ENCODE data around the gene TIMM23. TPM values are rescaled to one million over a fixed set of nuclear protein-coding genes. Genes with fewer than 3 reads are reported as not detected.
"Not testable (repeated sequence)": the region's sequence is repeated elsewhere in the genome, so short reads cannot be mapped to it uniquely, and the experiment has no call there.

The TIMM23 gene
- polyA plus RNA-seq, 10 donors: 48.5 to 60.7 (median 56.8) TPM

DNA sequence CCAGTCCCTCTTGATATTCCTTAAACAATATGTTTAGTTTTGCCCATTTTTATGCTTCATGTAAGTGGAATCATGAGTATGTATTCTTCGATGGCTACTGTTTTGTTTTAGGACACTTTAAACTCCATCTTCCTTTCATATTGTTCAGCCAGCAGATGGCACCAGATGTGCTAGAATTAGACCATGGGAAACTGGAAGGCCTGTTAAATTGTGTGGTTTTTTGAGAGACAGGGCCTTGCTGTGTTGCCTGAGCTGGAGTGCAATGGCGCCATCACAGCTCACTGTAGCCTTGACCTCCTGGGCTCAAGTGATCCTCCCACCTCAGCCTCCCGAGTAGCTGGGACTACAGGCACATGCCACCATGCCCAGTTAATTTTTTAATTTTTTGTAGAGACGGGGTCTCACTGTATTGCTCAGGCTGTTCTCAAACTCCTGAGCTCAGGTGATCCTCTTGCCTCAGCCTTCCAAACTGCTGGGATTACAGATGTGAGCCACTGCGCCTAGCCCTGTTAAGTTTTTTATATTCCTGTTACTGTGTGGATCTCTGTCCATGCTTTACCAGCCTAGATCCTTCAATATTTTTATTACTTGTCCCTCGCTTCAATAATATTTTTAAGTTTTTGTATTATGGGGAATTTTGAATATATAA, 11.4 kb downstream of the TIMM23 start:
- DNase-seq: peak in 2 of 3 donors; percentile 11 to 31

DNA sequence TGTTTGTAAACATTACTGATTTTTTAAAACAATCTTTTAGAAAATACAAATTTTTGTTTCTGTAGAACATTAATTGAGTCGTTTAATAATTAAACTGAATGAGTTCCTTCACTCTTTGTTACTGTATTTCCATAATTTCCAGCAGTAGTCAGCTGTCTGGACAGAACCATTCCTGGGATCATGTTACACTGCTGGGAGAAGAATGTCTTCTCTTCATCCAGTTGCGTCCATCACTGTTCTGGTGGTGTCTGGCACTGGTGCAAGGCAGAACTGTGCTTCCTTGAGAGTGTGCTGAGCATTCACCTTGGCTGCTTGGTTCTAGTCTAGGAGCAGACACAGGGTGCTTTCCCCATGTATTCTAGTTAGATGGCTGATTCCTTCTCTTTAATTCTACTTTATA, 12.2 kb downstream of the TIMM23 start:
- not testable (repeated sequence) for DNase-seq

DNA sequence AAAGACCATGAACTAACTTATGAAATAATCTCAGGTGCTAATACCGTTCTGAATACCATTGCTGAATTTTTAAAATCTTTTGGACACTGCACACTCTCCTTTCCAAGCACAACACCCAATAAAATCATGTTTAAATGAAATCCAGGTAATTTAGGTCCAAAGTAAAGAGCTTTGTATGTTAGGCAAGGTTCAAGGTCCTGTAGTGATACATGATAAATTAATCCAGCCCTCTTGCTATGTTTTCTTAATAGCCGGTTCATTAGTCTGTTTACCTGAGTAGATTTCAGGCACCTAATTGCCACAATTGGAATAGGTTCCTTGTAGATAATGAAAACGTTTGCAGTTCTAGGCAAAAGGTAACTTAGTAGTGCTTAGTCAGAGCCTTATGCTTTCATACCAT, 13.3 kb downstream of the TIMM23 start:
- DNase-seq: not testable (repeated sequence)

DNA sequence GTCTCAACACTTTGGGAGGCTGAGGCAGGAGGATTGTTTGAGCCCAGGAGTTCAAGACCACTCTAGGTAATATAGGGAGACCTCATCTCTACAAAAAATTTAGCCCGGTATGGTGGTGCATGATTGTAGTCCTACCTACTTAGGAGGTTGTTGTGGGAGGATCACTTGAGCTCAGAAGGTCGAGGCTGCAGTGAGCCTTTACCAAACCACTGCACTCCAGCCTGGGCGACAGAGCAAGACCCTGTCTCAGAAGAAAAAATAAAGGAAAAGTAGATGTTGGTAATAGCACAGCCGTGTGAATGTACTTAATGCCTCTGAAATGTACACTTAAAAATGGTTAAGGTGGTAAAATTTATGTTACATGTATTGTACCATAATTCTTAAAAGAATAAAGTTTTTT, 25.3 kb downstream of the TIMM23 start:
- DNase-seq: no peak

DNA sequence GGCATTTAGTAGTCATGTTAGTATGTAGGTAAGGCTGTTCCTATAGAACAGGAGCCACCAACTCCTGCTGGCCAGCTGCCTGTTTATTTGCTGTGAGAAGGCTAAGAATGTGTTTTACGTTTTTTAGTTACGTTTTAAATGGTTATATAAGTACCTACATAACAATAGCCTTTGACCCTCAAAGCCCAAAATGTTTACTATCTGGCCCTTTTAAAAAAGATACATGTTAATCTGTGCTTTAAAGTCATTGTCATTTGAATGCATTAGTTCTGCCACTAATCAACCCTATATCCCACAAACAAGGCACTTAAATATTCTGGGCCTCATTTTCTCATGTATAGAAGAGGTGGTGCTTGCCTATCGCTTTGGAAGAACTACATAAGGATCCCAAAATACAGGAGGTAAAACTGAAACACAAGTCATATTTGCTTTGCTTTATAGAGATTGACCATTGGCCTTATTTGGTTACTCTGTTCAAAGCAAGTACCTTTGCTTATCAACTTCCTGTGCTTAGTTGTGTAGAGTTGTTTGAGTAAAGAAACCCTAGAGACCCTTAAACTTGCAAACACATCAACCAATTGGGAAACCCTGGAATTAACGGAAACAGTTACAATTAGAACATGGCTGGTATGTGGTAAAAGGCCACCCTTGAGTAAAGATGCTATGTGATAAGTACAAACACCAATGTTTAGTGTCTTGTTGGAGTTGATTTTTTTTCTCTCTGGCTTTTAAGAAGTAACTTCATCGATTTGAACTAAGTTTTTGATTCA, 25.9 kb downstream of the TIMM23 start:
- DNase-seq: no peak

DNA sequence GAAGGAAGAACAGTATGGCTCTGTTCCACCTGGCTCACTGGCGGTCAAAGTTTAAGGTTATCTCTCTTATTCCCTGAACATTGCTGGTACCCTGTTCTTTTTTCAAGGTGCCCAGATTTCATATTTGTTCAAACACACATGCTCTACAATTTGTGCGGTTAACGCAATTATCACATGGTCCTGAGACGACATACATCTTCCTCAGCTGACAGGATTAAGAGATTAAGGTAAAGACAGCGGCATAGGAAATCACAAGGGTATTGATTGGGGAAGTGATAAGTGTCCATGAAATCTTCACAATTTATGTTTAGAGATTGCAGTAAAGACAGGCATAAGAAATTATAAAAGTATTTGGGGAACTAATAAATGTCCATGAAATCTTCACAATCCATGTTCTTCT, 27.7 kb downstream of the TIMM23 start:
- DNase-seq: not testable (repeated sequence)

DNA sequence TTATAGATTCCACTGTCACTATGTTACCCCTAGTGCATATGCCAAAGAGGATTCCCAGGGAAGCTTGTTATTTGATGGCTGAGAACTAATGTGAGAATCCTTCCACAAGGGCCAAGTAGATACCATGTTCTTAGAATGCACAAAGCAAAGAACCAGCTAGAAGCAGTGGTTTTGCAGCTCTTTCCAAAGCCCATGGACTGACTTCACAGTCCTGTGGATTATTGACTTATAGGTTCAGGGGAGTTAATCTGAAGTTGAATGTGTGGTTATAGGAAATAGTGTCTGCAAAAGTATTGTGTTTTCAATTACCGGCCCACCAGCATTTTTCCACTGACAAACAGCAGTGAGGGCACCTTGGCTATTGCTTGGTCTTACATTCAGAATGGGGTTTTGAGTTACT, 28.2 kb downstream of the TIMM23 start:
- DNase-seq: no peak

DNA sequence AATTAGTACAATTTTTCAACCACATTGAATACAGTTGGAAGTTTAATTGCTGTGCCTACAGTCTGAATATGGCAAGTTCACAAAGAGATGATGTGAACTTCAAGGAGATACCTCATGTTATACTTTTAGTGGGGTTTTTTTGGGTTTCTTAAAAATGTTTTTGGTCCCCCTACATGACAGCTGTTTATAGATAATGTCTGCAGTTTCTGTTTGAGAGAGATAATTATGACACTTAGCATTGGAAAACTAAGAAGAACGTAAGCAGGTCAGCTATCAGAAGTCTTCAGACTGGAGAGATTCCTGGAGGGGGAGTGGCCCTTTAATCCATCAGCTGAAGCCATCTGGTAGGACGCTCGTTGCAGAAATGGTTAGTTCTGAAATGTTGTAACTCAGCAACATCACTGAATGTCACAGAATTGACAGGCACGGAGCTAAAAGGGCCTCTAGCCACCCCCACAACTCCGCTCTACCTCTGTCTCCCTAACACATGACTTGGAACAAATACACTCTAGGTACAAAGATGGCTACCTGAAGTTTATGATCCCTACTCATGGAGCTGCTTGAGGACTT, 29.0 kb downstream of the TIMM23 start:
- no peak for DNase-seq

DNA sequence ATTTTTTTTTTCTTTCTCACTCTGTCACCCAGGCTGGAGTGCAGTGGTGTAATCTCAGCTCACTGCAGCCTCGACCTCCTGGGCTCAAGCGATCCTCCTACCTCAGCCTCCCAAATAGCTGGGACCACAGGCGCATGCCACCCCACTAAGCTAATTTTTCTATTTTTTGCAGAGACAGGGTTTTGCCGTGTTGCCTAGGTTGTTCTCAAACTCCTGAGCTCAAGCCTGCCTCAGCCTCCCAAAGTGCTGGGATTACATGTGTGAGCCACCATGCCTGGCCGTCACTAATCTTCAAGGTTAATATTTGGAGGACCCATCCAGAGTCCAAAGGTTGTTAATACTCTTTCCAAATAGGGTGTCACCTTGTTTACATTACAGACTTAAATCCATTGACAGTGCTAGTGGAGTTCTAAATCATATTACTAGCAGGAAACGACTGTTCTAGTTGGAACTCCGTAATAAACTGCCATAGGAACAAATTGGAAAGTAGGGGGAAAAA, 29.9 kb downstream of the TIMM23 start:
- DNase-seq: not testable (repeated sequence)

DNA sequence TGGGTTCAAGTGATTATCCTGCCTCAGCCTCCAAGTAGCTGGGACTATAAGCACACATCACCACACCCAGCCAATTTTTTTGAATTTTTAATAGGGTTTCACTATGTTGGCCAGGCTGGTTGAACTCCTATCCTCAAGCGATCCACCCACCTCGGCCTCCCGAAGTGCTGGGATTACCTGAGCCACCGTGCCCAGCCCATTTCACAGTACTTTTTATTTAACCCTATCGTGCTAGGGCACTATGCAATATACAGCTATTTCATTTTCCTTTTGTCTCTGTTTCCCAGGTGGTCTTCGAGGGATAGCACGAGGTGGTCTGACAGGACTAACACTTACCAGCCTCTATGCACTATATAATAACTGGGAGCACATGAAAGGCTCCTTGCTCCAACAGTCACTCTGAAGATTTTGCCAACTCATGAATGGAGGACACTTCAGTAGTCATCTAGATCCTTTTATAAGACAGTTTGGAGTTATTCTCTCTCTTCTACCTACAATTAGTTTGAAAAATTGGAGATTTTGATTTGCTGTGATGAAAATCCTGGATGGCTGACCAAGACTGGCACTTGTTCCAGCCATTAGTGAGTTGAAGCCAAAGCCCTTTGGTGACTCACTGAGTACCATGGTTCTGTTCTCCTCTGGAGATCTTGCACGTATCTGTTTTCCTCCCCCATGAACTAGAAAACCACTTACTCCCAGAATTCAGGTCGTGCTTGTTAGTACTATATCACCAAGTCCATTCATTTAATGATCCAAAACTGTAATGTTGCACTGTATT, 30.8 kb downstream of the TIMM23 start:
- DNase-seq: no peak

DNA sequence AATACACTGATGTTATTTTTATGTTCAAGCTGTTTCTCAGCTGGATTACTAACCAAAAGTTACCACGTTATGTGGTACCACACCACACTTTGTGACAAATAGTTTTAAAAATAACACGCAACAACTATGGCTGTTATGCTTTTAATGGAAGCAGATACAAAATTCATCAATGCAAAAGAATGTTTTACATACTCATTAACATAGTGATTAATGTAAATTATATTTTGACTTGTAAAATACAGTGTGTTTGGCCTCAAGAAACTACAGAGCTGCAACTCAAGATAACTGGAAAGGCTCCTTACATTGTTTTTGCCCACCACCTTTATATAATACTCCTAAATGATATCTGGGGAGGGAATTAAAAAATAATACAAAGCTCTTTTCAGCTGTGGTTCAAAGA, 32.7 kb downstream of the TIMM23 start:
- no peak for DNase-seq

DNA sequence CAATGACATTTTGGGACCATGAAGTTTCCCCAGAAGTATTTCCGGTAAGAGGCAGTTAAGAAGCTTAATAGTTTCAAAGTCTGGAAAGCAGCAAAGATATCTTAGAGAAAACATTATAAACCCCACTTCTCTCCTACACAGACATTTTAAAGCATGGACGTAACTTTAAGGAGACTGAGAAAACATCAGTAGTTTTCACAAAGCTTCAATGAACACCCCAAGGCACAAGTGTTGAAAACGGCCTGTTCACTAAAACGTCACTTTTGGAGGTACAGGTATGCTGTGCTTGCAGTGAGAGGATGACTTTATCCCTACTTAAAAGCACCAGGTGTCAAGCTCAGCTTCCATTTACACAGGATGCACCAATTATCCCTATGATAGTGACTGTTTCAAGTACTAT, 33.1 kb downstream of the TIMM23 start:
- DNase-seq: no peak

DNA sequence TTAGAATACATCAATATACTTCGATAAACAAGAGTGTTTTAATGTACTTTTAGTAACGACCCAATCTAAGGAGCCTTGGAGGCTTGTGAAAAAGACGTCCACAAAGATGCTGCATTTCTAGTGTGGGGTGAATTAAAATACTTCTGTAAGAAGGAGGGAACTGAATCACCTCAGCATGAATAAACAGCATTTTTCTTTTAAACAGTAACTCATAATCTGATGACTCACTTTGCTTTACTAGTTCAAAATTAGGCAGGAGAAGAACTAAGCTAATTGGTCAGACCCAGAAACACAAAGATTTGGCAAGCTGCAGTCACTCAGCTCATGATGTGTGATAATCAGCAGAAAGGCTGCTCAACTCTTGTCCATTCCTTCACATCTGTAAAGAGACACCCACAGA, 33.9 kb downstream of the TIMM23 start:
- no peak for DNase-seq

DNA sequence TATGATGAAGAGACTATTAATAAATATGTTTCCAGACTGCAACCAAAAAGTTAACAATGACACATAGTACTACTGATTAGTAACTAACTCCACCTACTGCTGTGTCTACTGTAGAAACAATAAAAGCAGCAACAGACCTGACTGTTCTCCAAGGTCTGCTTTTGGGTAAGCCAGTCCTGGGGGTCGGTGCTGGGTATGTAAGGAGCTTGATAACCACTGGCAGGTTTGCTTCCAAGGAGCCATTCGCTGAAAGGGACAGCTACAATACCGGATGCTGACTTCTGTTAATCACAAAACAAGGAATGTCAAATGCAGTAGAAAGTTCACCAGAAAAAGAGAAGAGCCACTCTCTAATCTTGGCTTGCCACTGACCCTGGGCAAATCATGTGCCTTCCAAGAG, 40.5 kb downstream of the TIMM23 start:
- DNase-seq: no peak

DNA sequence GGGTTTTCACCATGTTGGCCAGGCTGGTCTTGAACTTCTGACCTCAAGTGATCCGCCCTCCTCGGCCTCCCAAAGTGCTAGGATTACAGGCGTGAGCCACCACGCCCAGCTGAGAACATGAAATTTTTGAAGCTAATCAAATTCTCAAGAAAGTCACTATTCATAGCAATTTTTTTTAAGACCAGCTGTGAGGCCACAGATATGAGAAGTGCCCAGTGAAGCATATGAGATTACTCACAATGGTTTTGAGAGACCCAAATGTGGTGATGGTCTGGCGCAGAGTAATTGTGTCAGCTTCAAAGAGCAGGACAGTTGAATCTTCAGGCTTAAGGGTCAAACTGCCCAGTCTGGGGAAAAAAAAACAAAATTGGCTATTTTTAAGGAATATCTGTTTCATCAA, 41.9 kb downstream of the TIMM23 start:
- no peak for DNase-seq

DNA sequence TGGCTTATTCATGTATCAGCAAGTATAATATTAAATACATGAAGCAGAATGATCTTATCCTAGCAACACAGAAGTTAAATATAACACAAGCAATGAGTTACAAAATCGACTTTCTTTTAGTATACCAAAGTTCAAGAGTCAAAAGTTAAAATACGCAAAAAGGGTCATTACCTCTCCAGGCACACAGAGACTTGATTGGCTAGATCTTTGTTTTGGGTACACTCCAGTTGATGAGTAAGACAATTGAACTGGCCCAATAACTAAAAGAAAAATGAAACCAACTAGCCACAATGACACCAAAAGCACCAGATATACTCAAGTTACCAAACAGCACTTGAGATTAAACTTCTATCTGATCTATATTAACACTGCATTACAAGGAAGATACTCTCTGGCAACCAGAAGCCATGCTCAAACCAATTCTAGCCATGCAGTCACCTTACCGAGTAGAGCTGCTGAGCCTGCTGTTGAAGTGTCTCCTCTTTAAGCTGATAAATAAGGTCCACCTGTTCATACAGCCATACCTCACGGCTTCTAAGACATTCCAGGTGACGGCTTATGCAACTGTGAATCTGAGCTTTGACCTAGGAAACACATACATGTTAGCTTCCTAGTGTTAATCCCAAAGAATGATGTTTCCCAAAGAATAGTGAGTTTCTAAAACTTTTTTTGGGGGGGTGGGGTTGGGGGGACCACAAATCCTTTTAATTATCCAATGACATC, 42.6 kb downstream of the TIMM23 start:
- no peak for DNase-seq

DNA sequence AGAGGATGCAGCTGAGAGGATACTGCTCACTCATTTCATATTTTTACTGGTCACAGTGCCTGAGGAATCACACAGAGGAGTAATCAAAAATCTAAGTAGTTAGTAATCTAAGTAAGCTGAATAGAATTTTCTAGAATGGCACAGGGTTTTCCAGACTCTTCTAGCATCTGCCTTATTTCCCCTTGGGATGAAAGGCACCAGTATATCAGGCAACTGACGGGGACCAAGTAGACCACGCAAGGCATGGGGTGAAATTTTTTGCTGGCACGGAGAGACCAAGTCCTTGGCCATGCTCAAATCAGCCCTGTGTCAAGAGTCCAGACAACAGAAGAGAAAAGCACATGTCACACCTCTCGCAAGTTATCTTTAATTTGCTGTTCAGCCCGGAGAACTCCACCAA, 43.9 kb downstream of the TIMM23 start:
- no peak for DNase-seq

DNA sequence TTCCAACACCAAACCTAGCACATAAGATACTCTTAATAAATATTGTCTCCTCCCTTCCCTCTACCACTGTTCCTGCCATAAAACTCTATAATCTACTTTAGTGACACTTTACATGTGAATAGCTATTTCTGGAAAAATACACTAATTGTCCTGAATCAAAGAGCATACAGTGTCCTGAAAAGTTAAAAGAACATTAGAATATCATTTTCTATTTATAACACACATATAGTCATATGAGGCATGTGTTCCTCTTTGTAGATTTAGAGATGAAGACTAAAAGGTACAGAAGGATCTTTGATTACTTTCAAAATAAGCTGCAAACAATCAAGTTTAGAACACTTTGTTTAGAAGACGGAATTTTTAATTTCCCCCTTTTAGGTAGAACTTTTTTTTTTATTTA, 44.5 kb downstream of the TIMM23 start:
- no peak for DNase-seq

DNA sequence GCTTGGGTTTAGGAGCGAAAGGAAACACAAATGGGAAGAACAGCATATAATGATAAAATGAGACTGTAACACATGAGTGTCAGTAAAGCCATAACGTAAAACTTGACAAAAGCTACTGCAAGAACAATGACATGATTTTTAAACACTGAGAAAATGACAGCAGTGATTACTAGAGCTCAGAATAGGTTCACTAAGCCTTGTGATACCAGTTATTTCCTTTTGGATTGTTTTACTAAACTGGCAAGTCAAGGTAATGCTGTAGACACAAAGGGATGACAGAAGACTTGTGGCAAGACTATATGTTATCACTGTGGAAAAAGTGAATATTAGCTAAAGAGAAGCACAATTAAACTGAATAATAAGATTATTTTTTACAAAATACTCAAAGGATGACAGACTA, 45.4 kb downstream of the TIMM23 start:
- no peak for DNase-seq

DNA sequence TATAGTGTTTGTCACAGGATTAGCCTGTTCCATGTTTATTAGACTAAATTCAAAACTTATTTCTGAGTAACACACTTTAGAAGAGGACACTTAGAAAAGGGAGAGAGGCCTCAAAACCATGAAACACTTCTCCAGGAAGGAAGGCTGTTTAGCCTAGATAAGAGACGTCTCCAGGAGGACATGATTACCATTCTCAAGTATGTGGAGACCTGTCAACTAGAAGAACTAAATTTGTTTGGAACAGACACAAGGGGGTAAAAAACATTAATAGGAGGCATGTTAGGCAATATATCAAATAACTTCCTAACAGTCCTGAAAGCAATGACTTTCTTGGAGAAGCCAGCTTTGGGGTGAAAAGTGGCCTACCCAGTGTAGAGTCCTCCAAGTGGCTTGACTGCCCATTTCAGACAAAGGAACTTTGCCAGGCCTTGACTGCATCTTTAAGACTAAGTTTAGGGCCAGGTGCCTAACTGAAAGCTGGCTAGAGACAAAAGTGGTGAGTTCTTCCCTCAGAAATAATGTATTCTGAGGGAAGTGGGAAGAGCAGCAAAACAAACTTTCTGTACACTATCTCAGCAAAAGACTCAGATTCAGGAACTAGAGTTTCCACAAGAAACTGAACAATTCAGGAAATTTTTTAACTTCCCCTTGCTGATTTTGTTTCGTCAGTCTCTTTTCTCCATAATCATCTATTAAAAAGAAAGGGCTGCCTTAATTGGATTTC, 46.3 kb downstream of the TIMM23 start:
- DNase-seq: no peak

DNA sequence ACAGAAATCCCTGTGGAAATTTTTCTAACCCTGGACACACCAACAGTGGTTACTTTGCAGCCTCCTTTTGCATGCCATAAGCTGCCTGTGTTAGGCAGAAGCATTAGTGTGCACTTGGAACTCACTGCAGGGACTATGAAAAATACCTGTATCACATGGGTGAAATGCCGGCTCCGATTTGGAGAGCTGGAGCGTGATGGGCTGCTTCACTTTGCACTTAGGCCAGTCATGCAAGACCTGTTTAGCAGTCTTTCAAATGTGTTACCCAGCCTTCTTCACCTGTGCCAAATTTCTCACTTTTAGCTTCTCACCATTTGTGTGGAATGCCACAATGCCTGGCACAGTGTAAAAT, 46.9 kb downstream of the TIMM23 start:
- no peak for DNase-seq
